IMR-90 (cell line): ENCODE measurements around the gene C11orf21. TPM values are rescaled to one million over a fixed set of nuclear protein-coding genes. Genes with fewer than 3 reads are reported as not detected.

ENCODE experiments used
- ATAC-seq: fragments of 200-7000 bp; cut with Tn5 transposase; 2 replicates; pipeline ENCODE4 v1.9.1; 2020; ENCODE audit warnings: low read depth, mild to moderate bottlenecking, moderate library complexity
- BruUV-seq: library from RNA; stranded (reverse); fragments of 400-500 nt; replicated peaks from 2 replicates; lab custom pipeline; 2021; lab: Mats Ljungman, UMichigan
- CTCF ChIA-PET: fragments of 300-600 bp; formaldehyde crosslinking; extraction: SDS; loops from one replicate; lab custom pipeline; 2021; ENCODE audit warnings: antibody characterized with exemption; lab: Yijun Ruan, JAX
- POLR2A ChIA-PET: fragments of 300-600 bp; sonication (Branson Sonifier 250); formaldehyde crosslinking; loops from one replicate; lab custom pipeline; 2022; ENCODE audit warnings: antibody characterized with exemption; ENCODE audit not compliant: unreplicated experiment; lab: Charles Lee
- DNase-seq: peaks from one replicate; pipeline ENCODE4 v3.0.0; 2013
- H2AFZ ChIP-seq: replicated peaks from 2 replicates; pipeline ENCODE3; 2013; ENCODE audit warnings: low read length, mild to moderate bottlenecking; ENCODE audit not compliant: poor library complexity
- H2AK5ac ChIP-seq: 2 replicates; pipeline ENCODE4 v1.6.1; 2013; ENCODE audit warnings: low read depth, low read length, inconsistent platforms
- H2AK9ac ChIP-seq: replicated peaks from 2 replicates; pipeline ENCODE3; 2013; ENCODE audit warnings: mild to moderate bottlenecking, low read depth, low read length, moderate library complexity; ENCODE audit not compliant: poor library complexity
- H2BK120ac ChIP-seq: 2 replicates; pipeline ENCODE4 v1.6.1; 2013; ENCODE audit warnings: low read depth, low read length, inconsistent platforms
- H2BK15ac ChIP-seq: 3 replicates; pipeline ENCODE4 v1.6.1; 2013; ENCODE audit warnings: low read depth, low read length, inconsistent platforms
- H2BK20ac ChIP-seq: 2 replicates; pipeline ENCODE4 v1.6.1; 2013; ENCODE audit warnings: low read depth, mild to moderate bottlenecking, inconsistent platforms, low read length, moderate library complexity
- H2BK5ac ChIP-seq: 2 replicates; pipeline ENCODE4 v1.6.1; 2013; ENCODE audit warnings: mild to moderate bottlenecking, low read depth, low read length, inconsistent platforms; ENCODE audit not compliant: poor library complexity, severe bottlenecking
- H3K14ac ChIP-seq: replicated peaks from 2 replicates; pipeline ENCODE4 v1.6.1; 2013; ENCODE audit warnings: low read depth, low read length, inconsistent platforms
- H3K18ac ChIP-seq: 2 replicates; pipeline ENCODE4 v1.6.1; 2013; ENCODE audit warnings: low read depth, low read length, control low read depth
- H3K23ac ChIP-seq: 2 replicates; pipeline ENCODE4 v1.6.1; 2013; ENCODE audit warnings: low read depth, low read length, inconsistent platforms
- H3K27ac ChIP-seq: 2 replicates; pipeline ENCODE4 v1.5.1; 2013; ENCODE audit warnings: mild to moderate bottlenecking, control low read depth, low read length; ENCODE audit not compliant: insufficient read depth
- H3K27me3 ChIP-seq: 2 replicates; pipeline ENCODE4 v1.6.1; 2013; ENCODE audit warnings: low read length; ENCODE audit not compliant: control insufficient read depth, insufficient read depth
- H3K36me3 ChIP-seq: 2 replicates; pipeline ENCODE4 v1.6.1; 2013; ENCODE audit warnings: low read length, mixed read lengths; ENCODE audit not compliant: control insufficient read depth, insufficient read depth
- H3K4ac ChIP-seq: 2 replicates; pipeline ENCODE4 v1.6.1; 2013; ENCODE audit warnings: low read depth, low read length, inconsistent platforms
- H3K4me1 ChIP-seq: 2 replicates; pipeline ENCODE4 v1.6.1; 2013; ENCODE audit warnings: low read length, mixed read lengths; ENCODE audit not compliant: control insufficient read depth, insufficient read depth
- H3K4me2 ChIP-seq: 2 replicates; pipeline ENCODE4 v1.6.1; 2013; ENCODE audit warnings: low read depth, mild to moderate bottlenecking, control low read depth, low read length, moderate library complexity
- H3K4me3 ChIP-seq: 2 replicates; pipeline ENCODE4 v1.5.1; 2013; ENCODE audit warnings: low read depth, mild to moderate bottlenecking, control low read depth, low read length, moderate library complexity; ENCODE audit not compliant: insufficient read depth
- H3K56ac ChIP-seq: 2 replicates; pipeline ENCODE4 v1.6.1; 2013; ENCODE audit warnings: low read length, inconsistent platforms; ENCODE audit not compliant: insufficient read depth; ENCODE audit errors: extremely low read depth
- H3K79me1 ChIP-seq, 2 experiments: 2 replicates each; pipeline ENCODE4 v1.6.1; 2013; ENCODE audit warnings: low read length in 2 of 2, inconsistent platforms in 1 of 2, low read depth in 1 of 2
- H3K9ac ChIP-seq: 2 replicates; pipeline ENCODE4 v1.6.1; 2013; ENCODE audit warnings: low read depth, low read length, control low read depth
- H3K9me1 ChIP-seq: 2 replicates; pipeline ENCODE4 v1.6.1; 2013; ENCODE audit warnings: low read length, inconsistent platforms; ENCODE audit not compliant: insufficient read depth
- H3K9me3 ChIP-seq: 2 replicates; pipeline ENCODE4 v1.6.1; 2013; ENCODE audit warnings: low read length; ENCODE audit not compliant: control insufficient read depth, insufficient read depth
- H4K20me1 ChIP-seq: 2 replicates; pipeline ENCODE4 v1.6.1; 2013; ENCODE audit warnings: low read length, inconsistent platforms; ENCODE audit not compliant: insufficient read depth
- H4K5ac ChIP-seq: 2 replicates; pipeline ENCODE4 v1.6.1; 2013; ENCODE audit warnings: mild to moderate bottlenecking, low read depth, low read length, control low read depth
- H4K8ac ChIP-seq, 2 experiments: 2 replicates each; pipeline ENCODE4 v1.6.1; 2013; ENCODE audit warnings: low read depth in 2 of 2, low read length in 2 of 2, control low read depth in 1 of 2, inconsistent platforms in 1 of 2
- H4K91ac ChIP-seq: 2 replicates; pipeline ENCODE4 v1.6.1; 2013; ENCODE audit warnings: low read depth, low read length, inconsistent platforms; ENCODE audit not compliant: insufficient read depth
- CHD1 ChIP-seq: IDR thresholded peaks from 2 replicates; pipeline ENCODE4 v1.6.1; 2012; ENCODE audit warnings: low read depth, low read length, improper control_type of control experiment
- WGBS, 2 experiments: methylation state at CpG; one replicate each; pipeline versions ENCODE4 v1.1.5 to v1.1.7; 2013; ENCODE audit warnings: missing lambda C conversion rate in 2 of 2; ENCODE audit not compliant: insufficient read length in 1 of 2; ENCODE audit errors: extremely low coverage in 2 of 2; 5-methylcytosine and 5-hydroxymethylcytosine counted together
- dilution Hi-C: fragments of 300-500 bp; cut with HindIII; formaldehyde crosslinking; loops from one replicate; pipeline ENCODE4 v1.14.3; 2018; ENCODE audit warnings: low sequenced_read_pairs; ENCODE audit not compliant: unreplicated experiment
- in situ Hi-C: fragments of 300-500 bp; cut with MboI; formaldehyde crosslinking; loops from 3 replicates; pipeline ENCODE4 v1.14.3; 2019; ENCODE audit warnings: low sequenced_read_pairs, inconsistent platforms, mixed read lengths
- intact Hi-C: fragments of 100-400 bp; cut with micrococcal nuclease; formaldehyde crosslinking; loops from 2 replicates; pipeline ENCODE4 v1.10.0; 2022
- polyA plus RNA-seq, 3 experiments: library from polyadenylated mRNA; depleted of rRNA; stranded (reverse); fragments of >200 nt; gene quantifications; 2 replicates each; pipeline ENCODE4 v1.2.3, GENCODE V29; 2012; ENCODE audit warnings: low replicate concordance in 1 of 3
- total RNA-seq: library from RNA; depleted of rRNA; stranded (reverse); fragments of >200 nt; gene quantifications from 2 replicates; pipeline ENCODE4 v1.2.3, GENCODE V29; 2012

C11orf21 gene
- total and polyA plus RNA-seq, 2 of the 4 experiments (the other 2 are of a cell fraction): not detected

DNA sequence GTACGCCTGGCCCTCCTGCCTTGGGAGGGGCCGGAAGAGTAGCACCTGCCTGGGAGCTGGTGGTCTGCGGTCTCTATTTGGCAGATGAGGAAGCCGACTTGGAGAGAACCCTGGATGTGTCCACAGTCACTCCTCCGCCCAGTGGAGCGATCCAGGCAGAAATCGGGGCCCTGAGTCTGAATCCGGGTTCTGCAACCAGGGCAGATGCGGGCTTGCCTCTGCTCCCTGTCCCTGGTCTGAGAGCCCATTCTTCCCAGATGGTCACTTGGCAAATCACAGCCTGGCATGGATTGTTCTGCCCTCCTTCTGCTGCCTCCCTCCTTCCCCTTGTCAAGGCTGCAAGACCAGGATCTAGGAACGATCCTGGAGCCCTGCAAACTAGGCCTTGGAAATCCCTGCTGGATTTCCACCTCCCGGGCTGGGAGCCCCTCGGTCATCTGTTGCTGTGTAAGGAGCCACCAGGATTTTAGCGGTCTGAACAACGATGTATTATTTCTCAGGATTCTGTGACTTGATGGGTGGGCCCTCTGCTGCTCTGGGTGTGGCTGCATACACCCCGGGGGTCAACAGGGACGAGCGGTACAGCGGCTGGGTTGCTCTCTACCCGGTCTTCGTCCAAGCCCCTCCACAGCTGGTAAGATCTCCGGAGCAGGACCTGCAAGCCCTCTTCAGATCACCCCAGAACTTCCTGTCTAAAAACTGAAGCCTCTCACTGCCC lies 29.3 kb downstream of the C11orf21 start:
- no peak overlapping the region for H3K56ac ChIP-seq
- no peaks in the 10 kb centered on the region for H3K4me1 ChIP-seq
- CTCF ChIA-PET: interaction anchor here (0.6 kb wide), 1 partner anchor 79 kb away, joined by 3 read pairs; no protein-coding TSS in a partner anchor

More for the DNA sequence above, 29.3 kb downstream of the C11orf21 start:
- Histone ChIP-seq H2BK20ac (no peak overlapping the region), H3K4me2 (no peak overlapping the region), H2AK9ac (no peak overlapping the region), H2BK15ac (no peak overlapping the region), H4K91ac (no peak overlapping the region), H3K9ac (no peak overlapping the region), H3K14ac (no peak overlapping the region), H2BK120ac (no peak overlapping the region), H3K4ac (no peak overlapping the region), H2AFZ (no peak overlapping the region), H3K36me3 (no peaks in the 10 kb centered on the region), H3K9me3 (no peaks in the 10 kb centered on the region), H3K9me1 (no peaks in the 10 kb centered on the region), H3K4me3 (no peak overlapping the region), H3K79me1 (no peaks in the 10 kb centered on the region), H3K23ac (no peak overlapping the region), H2AK5ac (no peak overlapping the region), H4K5ac (no peak overlapping the region), H4K8ac (no peak overlapping the region), H3K27ac (no peak overlapping the region), H2BK5ac (no peak overlapping the region), H4K20me1 (no peaks in the 10 kb centered on the region), H3K27me3 (peaks cover 88% of the 10 kb centered on the region), H3K18ac (no peak overlapping the region)
- dilution Hi-C loops (no loop called here), intact Hi-C loops (no loop called here), in situ Hi-C loops (no loop called here)
- WGBS, 2 experiments: 70% methylated on average over 17 of the region's 21 CpGs; no CpG with 5 or more reads in 1 of the 2 experiments
- no peak for TF ChIP-seq CHD1
- POLR2A ChIA-PET: no interaction called here
- no TSS peak for BruUV-seq
- DNase-seq (no peak), ATAC-seq (no peak)
